Measurements from ENCODE around the gene NDUFC2.
"Not testable (repeated sequence)": the region's sequence is repeated elsewhere in the genome, so short reads cannot be mapped to it uniquely, and the experiment has no call there.

The NDUFC2 gene

DNA sequence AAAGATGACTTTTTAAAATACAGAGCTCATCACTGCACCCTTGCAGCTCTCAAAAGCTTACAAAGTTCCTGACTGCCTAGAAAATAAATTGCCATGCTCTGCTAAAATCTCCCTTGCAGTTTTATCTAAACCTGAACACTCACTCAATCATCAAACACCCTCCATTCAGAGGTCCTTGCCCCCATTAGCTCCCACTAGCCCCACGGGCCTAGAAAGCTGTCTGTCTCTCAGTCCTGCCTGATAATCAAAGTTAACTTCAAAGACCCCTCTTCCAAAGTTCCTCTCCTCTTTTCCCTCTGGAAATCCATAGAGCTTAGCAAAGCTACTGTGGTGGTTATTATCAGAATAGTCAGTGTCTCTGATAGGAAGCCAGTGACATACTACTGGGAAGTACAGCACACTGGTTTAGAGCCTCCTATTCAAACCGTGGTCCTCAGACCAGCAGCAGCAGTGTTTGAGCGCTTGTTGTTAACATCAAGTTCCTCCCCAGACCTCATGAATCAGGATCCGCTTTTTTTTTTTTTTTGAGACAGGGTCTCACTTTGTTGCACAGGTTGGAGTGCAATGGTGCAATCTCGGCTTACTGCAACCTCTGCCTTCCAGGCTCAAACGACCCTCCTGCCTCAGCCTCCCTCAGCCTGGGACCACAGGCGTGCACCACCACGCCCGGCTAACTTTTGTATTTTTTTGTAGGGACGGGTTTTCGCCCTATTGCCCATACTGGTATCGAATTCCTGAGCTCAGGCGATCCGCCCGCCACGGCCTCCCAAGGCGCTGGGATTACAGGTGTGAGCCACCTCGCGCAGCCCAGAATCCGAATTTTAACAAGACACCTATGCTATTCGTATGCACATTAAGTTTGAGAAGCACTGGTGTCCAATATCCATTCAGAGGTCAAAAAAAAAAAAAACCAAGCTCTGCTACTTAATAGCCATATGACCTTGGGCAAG, 1.2 kb downstream of the NDUFC2 start:
- DNase-seq, result no peak

DNA sequence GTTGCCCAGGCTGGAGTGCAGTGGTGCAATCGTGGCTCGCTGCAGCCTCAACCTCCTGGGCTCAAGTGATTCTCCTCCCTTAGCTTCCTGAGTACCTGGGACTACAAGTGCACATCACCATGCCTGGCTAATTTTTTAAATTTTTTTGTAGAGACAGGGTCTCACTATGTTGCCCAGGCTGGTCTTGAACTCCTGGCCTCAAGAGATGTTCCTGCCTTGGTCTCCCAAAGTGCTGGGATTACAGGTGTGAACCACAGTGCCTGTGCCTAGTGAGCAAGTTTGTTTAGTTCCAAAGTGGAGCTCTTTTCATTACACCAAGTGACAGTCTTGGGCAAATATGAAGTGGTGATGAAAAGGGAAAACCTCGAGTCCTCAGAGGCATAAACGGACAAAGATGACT, 2.1 kb downstream of the NDUFC2 start:
- not testable (repeated sequence) for DNase-seq

DNA sequence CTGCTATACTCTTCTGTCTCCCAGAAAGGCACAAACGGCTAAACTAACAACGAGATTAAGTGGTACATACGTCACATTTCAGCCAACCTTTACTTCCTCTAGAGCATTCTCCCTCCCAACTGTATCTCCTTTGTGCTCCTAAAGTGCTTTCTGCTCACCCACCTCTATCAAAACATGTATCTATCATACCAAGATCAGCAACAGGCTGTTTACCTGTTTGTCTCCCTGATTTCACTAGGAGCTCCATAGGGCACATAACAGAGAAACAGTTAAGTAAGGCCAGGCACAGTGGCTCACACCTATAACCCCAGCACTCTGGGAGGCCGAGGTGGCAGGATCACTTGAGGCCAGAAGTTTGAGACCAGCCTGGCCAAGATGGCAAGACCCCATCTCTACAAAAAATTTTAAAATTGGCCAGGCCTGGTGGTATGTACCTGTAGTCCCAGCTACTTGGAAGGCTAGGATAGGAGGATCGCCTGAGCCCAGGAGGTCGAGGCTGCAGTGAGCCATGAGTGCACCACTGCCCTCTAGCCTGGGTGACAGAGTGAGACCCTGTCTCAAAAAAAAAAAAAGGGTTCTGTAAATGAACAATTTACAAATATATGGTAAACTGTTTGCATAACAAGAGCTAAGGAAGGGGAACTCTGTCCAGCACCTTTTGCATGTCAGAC, 2.8 kb downstream of the NDUFC2 start:
- no peak for DNase-seq

DNA sequence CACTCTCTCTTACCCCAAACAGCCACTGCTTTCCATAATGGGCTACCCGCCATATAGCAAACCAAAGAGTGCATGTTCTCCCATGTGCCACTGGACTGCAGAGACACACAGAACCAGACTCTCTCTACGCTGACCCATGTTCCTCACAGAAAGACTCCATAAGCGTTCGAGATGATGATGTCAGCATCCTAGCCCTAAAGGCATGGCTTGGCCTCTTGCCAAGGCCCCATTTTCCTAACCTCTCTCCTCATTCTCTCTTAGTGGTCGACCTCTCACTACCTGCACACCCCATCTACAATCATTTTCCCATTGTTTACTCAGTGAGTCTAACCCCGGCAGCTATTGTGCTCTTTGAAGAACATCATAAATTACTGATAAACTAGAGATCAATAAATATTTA, 4.9 kb downstream of the NDUFC2 start:
- no peak for DNase-seq

DNA sequence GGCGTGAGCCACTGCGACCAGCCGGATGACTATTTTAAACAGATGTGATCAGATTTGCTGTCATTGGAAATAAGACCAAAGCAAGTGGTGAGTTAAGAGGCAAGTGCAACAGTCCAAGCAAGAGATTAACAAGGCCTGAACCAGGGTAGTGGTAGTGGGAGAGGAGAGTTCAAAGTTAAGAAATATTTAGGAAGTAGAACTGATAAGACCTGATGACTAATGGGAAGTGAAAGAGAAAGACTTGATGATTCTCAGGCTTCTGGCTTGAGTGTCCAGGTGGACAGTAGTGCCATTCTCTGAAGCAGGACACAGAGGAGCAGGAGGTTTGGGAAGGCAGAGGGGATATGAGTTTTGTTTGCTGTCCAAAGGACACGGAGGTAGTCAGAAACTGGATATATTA, 7.2 kb downstream of the NDUFC2 start:
- DNase-seq, result no peak

DNA sequence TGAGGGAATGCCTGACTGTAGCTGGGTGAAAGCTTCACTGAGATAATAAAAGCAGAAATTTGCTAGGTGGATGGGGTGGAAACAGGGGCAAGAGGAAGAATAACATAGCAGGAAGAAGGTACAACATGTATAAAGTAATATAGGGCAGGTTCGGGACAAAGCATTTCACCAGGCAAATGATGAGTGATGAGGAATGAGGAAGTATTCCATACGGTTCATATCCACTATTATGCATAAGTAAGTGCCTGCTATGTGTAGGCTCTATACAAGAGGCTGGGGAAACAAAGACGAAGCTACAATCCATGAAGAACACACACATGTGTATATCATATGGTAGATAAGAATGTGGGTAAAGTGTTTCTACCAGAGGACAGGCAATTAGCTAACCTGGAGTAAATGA, 7.9 kb downstream of the NDUFC2 start:
- DNase-seq, result no peak

DNA sequence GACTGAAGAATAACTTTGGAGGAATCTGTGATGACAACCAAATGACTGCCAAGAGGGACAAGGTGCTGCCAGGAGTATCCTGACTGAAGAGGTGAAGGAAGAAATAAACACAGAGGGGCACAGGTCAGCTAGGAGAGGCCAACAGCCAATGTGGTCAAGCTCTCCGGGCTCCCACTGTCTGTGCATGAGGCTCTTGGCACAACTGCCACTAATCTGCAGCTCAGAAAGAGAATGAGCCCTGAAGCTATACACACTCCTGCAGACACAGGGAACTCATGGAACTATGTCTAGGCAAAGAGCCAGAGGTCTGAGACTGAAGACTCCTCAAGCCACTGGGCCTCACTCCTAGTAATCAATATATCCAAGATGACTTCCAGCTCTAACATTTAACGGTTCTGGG, 9.0 kb downstream of the NDUFC2 start:
- DNase-seq, result no peak

DNA sequence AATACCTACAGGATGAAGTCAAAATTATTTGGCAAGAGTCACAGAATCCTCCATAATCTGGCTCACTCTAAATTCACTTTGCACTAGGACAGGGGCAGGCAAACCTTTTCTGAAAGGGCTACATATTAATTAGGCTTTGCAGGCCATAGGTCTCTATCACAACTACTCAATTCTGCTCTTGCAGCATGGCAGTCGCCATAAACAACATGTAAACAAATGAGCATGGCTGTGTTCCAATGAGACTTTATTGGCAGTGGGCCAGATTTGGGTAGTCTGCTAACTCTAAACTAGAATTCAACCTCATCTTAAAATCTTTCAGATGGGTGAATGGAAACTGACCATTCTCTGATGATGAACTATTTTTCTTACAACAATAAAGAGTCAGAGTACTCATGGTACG, 10.2 kb downstream of the NDUFC2 start:
- DNase-seq, result no peak

DNA sequence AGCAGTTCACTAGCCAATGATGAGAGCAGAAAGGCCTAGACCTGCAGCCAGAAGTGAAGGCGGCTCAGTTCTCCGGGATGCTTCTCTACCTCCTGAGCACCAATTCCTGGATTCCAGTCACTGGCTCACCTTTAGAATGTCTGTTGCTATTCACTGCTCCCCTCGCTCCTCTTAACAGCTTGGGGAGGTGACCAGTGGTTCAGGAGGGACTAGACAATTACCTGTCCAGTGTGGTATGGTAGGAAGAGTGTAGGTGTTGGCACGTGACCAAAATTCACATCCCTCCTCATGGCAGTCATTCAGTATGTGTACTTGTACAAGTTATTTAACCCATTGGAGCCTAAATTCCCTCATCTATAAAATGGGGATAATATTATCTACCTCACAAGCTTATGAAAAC, 12.0 kb downstream of the NDUFC2 start:
- DNase-seq, result no peak

DNA sequence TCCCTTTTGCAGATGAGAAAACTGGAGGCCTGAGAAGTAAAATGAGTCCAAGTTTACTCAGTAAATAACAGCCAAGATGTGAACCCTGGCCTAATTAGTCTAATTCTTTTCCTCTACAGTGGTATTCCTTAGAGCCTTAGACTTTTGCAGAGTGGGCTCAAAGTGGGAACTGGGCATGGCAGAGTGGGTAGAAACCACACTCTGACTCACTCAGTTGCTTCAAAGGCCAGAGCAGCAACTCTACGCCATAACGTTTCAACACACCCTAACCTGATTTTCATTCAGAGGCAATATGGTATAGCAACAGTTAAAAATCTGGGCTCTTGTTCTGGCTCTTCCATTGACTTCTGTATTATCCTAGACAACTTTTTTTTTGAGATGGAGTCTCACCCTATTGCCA, 13.2 kb downstream of the NDUFC2 start:
- DNase-seq, result no peak

DNA sequence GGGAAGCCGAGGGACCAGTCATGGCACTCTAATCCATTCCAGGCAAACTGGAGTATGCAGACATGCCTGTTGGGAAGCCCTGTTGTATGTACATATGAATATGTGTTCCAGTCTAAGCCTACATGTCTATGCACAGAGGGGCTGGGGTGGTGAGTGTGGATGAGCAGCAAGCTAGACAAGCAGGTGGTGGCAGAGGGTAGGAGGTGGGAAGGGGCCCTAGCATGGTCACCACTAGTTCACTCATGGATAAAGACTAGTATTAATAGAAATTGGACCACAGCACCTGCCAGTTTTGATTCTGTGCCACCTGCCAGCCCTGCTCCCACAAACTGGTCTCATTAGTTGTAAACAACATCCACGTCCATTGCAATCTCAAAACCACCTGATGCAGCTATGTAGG, 14.5 kb downstream of the NDUFC2 start:
- DNase-seq, result no peak

DNA sequence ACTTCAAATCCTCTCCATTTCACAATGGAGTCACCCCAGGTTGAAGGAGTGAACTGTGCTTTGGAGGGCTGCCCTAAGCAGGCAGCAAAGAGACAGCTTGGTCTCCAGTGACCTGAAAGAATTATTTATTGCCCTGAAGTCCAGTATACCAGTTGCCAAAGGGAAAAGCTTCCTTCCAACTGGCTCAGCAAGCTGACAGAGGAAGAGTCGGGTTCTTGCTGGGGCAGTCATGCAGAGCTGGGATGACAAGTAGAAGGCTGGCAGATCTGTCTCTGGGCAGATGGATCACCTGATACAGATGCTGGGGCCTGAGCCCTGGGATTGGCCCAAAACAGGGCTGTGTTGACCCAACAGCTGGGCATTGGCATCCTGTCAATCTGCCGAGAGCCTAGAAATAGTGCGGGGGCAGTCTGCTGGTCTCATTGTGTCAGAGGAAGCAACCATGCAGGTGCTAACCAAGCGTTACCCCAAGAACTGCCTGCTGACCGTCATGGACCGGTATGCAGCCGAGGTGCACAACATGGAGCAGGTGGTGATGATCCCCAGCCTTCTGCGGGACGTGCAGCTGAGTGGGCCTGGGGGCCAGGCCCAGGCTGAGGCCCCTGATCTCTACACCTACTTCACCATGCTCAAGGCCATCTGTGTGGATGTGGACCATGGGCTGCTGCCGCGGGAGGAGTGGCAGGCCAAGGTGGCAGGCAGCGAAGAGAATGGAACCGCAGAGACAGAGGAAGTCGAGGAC, 16.1 kb downstream of the NDUFC2 start, which contains the start of gene THRSP:
TSS of gene THRSP (plus strand) at position 422 of the 742 bp plus-strand sequence. CDS start at position 443, 21 bp downstream.
- no peak for DNase-seq

DNA sequence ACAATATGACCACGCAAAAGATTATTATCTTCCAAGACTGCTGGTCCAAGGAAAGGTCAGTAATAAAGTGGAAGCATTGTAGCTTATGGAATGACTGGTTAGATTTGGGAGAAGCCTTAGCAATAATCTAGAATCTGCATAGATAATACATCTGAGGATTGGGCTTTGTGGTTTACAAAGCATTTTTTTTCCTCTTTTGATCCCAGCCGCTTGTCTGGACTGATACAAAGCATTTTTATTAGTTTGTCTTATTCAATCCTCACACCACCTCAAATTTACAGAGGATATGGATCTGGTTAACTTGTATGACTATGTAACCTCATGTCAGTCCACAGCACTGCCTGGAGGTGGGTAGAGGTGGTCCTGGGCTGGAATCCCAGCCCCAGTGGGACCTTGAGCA, 17.0 kb downstream of the NDUFC2 start:
- no peak for DNase-seq

DNA sequence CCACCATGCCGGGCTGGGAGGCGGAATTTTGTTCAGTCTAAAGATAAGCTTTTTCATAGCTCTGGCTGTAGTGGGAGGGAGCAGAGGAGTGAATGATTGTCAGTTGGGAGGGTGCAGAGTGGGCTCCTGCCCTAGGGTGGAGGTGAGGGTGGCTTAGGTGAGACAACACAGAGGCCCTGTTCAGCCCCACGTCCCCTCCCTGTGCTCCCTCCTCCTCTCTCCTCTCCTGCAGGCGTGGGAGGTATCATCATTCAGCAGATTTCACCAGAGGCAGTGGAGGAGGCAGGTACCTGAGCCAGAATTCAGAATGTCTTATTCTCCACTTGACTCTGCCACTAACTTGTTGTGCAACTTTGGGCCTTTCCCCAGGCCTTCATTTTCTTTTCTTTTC, 17.7 kb downstream of the NDUFC2 start:
- DNase-seq, result no peak

DNA sequence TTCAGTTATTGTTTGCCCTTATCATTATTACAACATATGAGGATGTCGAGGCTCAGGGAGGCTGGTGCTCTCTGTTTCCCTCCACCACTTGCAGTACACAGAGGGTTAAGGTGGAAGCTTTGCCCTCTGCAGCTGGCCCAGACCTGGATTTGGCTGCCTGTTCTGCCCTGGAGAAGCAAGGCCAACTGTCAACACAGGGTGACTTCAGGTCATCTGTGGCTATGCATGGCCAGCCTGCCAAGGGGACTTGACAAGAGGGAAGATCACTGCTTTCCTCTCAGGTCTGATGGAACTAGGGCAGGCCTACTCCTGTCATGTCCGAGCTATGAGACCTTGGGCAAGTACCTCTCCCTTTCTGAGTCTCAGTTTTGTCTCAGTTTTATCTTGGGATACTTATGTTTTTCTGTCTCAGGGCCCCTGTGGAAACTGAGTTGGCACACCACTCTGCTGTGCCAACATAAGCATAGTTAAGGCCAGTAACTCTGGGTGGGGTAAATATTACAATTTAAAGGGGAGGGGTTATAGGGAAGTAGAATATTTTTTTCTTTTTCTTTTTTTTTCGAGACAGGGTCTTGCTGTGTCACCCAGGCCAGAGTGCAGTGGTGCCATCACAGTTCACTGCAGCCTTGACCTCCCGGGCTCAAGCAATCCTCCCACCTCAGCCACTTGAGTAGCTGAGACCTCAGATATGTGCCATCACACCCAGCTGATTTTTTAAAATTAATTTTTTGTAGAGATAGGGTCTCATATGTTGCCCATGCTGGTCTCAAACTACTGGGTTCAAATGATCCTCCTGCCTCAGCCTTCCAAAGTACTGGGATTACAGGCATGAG, 18.4 kb downstream of the NDUFC2 start:
- DNase-seq, result no peak

DNA sequence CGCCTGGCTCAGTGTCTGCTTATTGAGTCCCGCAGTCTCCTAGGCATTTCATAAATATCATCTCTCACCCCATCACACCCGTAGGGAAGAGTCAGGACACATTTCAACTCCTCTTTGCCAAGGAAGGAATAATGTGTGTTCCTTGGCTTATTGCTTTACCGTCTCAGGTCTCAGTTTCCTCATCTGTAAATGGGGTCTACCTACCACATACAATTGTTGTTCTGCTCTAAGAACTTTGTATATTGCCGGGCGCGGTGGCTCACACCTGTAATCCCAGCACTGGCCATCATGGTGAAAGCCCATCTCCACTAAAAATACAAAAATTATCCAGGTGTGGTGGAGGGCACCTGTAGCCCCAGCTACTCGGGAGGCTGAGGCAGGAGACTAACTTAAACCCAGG, 19.1 kb downstream of the NDUFC2 start:
- DNase-seq, result no peak

DNA sequence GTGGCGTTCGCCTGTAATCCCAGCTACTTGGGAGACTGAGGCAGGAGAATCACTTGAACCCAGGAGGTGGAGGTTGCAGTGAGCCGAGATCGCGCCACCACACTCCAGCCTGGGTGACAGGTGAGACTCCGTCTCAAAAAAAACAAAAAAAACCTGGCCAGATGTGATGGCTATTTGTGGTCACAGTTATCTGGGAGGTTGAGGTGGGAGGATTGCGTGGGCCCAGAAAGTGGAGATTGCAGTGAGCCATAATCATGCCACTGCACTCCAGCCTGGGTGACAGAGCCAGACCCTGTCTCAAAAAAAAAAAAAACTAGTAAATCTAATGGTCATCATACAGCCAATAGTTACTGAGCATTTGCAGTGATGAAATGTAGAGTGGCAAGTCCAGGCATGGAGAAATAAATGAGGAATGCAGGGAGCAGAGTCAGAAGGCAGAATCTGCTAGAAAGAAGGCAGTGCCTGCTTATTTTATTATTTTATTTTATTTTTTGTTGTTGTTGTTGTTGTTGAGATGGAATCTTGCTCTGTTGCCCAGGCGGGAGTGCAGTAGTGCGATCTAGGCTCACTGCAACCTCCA, 19.8 kb downstream of the NDUFC2 start:
- not testable (repeated sequence) for DNase-seq

DNA sequence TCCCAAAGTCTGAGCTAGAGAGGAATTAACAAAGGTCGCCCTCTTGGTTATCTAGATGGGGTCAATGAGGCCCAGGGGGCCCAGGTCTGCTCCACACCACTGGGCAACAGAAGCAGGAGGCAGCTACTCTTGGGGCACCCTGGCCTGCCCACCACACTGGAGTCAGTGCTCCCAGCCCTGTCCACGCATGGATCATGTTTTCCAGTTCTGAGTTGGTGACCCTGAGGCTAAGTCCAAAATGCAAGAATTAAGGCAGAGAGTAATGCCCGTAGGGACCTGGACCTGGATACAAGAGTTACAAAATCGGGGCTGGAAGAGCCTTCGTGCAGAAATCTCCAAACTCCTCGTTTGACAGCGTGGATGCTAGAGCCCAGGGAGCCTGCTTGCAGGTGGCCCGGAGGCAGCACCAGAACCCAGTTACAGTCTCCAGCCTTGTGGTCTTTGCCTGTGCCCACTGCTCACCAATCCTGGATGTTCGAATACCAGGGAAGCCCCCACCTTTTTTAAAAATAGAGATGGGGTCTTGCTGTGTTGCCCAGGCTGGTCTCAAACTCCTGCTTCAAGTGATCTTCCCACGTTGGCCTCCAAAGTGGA, 22.1 kb downstream of the NDUFC2 start:
- no peak for DNase-seq

DNA sequence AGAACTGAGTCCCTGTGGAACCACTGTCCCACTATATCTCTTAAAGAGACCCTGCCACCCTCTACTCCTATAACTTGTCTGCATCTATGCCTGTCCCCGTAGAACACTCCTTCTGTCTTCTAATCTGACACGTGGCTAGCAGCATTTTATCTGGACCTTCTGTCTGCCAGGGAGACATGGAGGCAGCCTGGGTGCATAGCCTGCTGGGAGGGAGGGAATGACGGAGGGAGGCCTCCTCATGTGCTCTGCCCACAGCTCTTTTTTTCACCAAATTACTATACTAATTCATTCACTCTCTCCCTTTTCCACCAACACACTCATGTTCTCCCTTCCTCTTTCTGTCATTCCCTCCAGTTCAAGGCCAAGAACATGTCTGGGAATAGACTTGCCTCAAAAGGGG, 23.6 kb downstream of the NDUFC2 start:
- DNase-seq, result no peak

DNA sequence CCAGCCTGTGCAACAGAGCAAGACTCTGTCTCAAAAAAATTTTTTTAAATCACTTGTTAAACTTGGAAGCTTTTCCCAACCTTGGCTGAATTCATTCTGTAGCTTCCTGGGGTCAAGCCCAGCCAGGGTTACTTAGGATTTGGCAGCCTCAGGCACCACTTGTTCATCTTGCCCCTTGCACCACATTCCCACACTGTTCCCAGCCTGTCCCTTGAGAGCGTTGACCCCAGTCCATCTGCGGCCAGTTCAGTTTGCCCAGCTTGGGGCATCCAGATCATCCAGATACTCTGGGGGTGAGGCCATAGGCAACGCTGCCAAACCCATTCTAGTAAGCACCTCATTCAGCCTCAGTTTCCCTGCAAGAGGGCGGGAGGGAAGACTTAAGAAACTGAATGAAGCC, 24.7 kb downstream of the NDUFC2 start:
- no peak for DNase-seq

DNA sequence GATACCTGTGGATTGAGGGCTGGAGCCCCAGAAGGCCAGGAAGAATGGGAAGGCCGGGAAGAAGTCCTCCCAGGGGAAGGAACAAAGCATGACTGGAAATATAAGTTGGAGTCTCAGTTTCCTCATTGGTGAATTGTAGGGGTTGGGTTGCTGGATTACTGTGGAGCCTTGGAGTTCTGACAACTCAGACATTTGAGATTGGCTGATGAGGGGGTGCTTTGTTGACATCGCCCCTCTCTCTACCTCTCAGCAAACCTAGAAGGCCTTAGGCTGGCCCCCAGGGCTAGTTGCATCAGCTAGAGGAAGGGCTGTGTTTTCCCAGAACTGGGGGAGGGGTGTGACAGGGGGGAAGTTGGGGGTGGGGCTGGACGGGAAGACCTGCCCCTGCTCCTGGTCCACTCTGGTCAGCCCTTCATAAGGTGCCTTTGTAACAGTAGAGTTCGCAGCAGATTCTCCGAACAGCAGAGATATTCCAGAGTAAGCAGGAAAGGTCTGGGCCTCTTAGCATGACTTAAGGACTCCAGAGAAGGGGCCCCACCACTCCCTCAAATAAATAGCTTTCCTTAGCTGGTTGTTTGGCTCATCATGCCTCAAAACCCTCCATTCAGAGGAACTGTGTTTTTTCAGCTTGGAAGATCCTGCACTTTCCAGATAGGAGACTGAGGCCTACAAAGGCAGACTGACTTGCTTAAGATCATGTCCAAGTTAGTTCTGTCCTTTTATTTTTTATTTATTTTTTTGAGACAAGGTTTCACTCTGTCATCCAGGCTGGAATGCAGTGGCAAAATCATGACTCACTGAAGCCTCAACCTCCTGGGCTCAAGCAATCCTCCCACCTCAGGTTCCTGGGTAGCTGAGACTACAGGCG, 28.5 kb downstream of the NDUFC2 start:
- no peak for DNase-seq
